Measurements from ENCODE around the gene SLC3A2. TPM values are rescaled to one million over a fixed set of nuclear protein-coding genes. Genes with fewer than 3 reads are reported as not detected.
"Not testable (repeated sequence)": the region's sequence is repeated elsewhere in the genome, so short reads cannot be mapped to it uniquely, and the experiment has no call there.

Gene SLC3A2
- 418 and 438 TPM in 2 replicates for total RNA-seq (2014; rRNA removed; shearing (Covaris generic))

GRCh38 chr11:62880803-62881578 lies at the start of gene SLC3A2:
Gene SLC3A2 (plus strand): TSS chr11:62880896. CDS start chr11:62881024, 128 bp downstream.
- peak; percentile 95 for DNase-seq (ENCODE audit: low spot score)

DNA sequence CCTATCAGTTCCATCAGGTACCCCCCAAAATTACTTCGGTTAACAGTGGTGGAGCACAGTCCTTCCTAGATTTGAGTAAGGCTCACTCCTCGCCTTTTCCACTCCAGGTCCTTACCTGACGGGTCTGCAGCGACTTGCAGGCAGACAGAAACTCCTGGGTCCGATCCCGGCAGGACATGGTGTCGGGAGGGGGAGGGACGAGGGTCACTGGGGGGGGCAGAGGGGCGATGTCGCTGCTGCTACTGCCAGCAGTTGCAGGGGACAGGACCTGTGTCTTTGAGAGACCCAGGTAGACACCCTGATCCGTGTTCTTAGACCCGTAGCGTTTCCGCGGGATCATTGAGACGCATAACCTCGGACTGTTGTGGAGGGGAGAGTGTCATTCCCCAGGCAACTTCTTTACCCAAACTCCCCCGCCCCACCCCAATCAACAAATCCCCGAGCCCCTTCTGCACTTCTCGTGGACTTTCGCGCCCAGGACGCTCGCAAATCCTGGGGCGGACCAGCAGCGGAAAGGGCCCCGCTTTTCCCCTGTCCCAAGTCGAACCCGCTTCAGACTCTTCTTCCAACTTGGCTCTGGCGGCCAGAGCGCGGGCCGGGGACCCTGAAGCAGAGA lies 49.7 kb upstream of the SLC3A2 start:
- no peak for DNase-seq (ENCODE audit: low spot score)

DNA sequence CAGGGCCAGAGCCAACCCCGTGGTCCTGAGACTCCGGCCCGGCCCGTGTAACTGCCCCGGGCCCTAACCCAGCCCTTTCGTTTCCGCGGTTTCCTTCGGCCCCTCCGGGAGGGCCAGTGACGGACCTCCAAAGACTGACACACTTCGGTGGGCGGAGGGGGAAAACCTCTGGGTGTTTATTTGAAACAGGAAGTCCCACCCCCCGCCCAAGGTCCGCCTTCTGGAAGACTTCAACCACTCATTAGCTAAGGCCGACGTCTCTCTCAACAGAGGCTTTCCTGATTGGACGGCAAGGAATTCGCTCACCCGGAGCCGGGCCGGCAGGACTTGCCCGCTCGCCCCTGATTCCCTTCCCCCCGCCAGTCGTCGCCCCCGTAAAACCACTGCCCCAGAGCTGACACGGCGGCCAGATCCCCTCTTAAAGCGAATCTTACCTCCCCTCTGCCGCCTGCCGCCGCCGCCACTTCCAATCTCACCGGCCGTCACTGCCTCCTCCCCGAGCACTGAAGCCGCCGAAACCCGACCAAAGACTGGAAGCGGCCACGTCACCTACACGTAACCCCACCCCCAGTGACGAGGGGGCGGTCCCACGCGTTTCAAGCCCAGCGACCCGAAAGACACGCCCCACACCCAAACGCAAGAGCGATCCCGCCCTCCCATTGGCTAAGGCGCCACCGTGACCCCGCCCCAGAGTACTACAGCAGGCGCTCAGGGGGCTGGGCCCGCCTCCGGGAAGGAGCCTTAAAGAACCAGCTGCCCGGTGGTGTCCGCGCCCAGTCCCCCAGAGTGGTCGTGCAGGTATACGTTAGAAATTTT lies 49.0 kb upstream of the SLC3A2 start, which contains the start of gene STX5:
TSS of gene STX5 (minus strand) at position 532 of the 816 bp plus-strand sequence. CDS start 808 bp downstream, outside the sequence.
- peak; percentile 100 for DNase-seq (ENCODE audit: low spot score)

- no peak for DNase-seq (ENCODE audit: low spot score)
Measured at GRCh38 chr11:62832336-62833234, 48.1 kb upstream of the SLC3A2 start, which contains the start of gene TEX54. Gene TEX54 (minus strand): TSS chr11:62832841.

- no peak for DNase-seq (ENCODE audit: low spot score)
Measured at GRCh38 chr11:62835336-62835735, 45.4 kb upstream of the SLC3A2 start.

DNA sequence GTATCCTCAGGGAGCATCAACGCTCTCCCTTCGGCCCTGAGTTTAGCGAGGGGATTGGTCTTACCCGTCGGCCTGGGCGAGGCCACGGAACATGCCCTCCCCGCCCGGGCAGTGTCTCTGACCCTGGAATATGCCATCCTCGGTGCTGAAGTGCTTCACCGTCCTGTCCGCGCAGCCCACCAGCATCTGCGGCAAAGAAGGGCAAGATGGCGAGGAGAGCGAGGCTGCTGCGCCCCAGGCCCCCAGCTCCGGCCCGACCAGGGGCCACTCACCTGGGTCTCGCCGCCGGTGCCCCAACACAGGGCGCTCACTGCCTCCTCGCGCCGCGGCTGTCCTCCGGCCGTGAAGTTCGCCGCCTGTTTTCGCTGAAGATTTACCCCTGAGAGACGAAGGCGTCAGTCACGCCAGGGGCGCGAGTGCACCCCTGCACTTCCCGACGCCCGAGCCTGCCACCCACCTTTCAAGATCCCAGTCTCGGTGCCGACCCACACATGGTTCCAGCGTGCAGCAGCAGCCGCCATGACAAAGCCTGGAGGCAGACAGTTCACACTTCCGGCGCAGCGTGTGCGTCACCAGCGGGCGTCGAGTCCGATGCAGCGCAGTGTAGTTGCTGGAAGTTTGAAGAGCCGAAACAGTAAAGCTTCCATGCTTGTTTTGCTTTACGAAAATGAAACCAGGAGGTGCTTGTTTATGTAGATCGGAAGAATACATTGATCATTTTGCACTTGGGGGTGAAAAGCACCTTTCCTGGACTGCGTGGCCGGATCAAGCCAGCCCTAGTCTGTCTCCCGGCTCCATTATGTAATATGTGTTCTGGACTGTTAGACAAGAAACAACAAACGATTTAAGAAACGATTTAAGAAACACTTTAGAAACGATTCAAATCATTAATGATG lies 41.4 kb upstream of the SLC3A2 start, which contains the start of gene WDR74:
TSS of gene WDR74 (minus strand) at position 541 of the 896 bp plus-strand sequence. CDS start at position 521, 20 bp downstream.
- DNase-seq (ENCODE audit: low spot score), result peak; percentile 98

GRCh38 chr11:62840721-62841360 lies 39.9 kb upstream of the SLC3A2 start:
- DNase-seq (ENCODE audit: low spot score), result peak; percentile 99

GRCh38 chr11:62841361-62842170 lies 39.1 kb upstream of the SLC3A2 start:
- DNase-seq (ENCODE audit: low spot score), result peak; percentile 99

DNA sequence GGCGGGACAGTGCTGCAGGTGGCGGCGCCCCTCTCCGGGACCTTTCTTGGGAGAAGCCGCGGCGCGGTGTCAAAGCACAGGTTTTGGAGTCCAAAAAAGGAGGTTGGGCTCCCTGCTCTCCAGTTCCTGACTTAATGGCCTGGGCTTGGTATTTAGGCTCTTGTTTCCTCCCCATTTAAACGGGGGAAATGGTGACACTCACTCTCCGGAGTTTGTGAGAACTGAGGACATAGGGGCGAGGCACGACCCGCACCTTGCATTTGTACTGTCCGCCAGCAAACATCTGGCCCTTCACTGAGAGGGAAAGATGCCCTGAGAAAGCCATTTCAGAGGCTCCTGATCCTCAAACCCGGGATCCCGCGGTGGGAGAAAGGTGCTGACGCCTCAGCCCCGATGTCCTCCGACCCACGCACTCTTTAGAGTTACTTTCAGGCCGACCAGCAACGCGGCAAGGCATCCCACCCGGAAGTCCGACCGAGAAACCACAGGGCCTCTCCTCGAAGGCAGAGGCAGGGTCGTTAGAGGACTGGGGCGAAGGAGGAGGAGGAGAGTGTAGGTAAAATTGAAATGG lies 38.4 kb upstream of the SLC3A2 start:
- DNase-seq (ENCODE audit: low spot score), result no peak

GRCh38 chr11:62842891-62843290 lies 37.8 kb upstream of the SLC3A2 start:
- DNase-seq (ENCODE audit: low spot score), result not testable (repeated sequence)

- no peak for DNase-seq (ENCODE audit: low spot score)
Measured at GRCh38 chr11:62843466-62843865, 37.2 kb upstream of the SLC3A2 start.

- DNase-seq (ENCODE audit: low spot score), result no peak
Measured at GRCh38 chr11:62844154-62844553, 36.5 kb upstream of the SLC3A2 start.

- no peak for DNase-seq (ENCODE audit: low spot score)
Measured at GRCh38 chr11:62846177-62846576, 34.5 kb upstream of the SLC3A2 start.

- DNase-seq (ENCODE audit: low spot score), result no peak
Measured at GRCh38 chr11:62847767-62848314, 32.9 kb upstream of the SLC3A2 start.

- peak; percentile 68 for DNase-seq (ENCODE audit: low spot score)
Measured at GRCh38 chr11:62850911-62851806, 29.5 kb upstream of the SLC3A2 start.

- peak; percentile 52 for DNase-seq (ENCODE audit: low spot score)
Measured at GRCh38 chr11:62851807-62852522, 28.7 kb upstream of the SLC3A2 start.

Data from HT-29 (cell line).